ENCODE measurements around the gene CFAP92.

GRCh38 chr3:128895843-128896697 is 97.8 kb downstream of the CFAP92 start:
- TF ChIP-seq CTCF (conservative IDR thresholded peaks at IDR 0.05 in 1 of 2, IDR thresholded peaks at IDR 0.05 in 1 of 2; ENCODE audit: extremely low read depth in 1 of 2, insufficient read depth in 1 of 2, low read depth in 1 of 2, low read length in 2 of 2) (no peak), EZH2 (IDR thresholded peaks at IDR 0.05; ENCODE audit: borderline replicate concordance, low read length) (no peak)

Data from mammary epithelial cell (primary cell).